ENCODE measurements around the gene E2F3. TPM values are rescaled to one million over a fixed set of nuclear protein-coding genes. Genes with fewer than 3 reads are reported as not detected.
"Not testable (repeated sequence)": the region's sequence is repeated elsewhere in the genome, so short reads cannot be mapped to it uniquely, and the experiment has no call there.

The E2F3 gene
- total RNA-seq, 1 donor from 2014 or later: 16.8 TPM

GRCh38 chr6:20492099-20492498, 90.4 kb downstream of the E2F3 start:
- peaks cover 20% of the 10 kb centered on the region for H3K36me3 Mint-ChIP-seq (ENCODE audit: low read depth)
- H3K9me3 Mint-ChIP-seq (ENCODE audit: low read depth): no peaks in the 10 kb centered on the region
- H3K4me3 Mint-ChIP-seq (ENCODE audit: unreplicated experiment): no peak overlapping the region
- no peak overlapping the region for H3K27ac Mint-ChIP-seq (ENCODE audit: unreplicated experiment)
- no peak for TF ChIP-seq CTCF (IDR thresholded peaks at IDR 0.05)
- no peak for DNase-seq (ENCODE audit: low spot score)
- no peaks in the 10 kb centered on the region for H3K27me3 Mint-ChIP-seq (ENCODE audit: low read depth)
- H3K4me1 Mint-ChIP-seq (ENCODE audit: low read depth): no peaks in the 10 kb centered on the region

- H3K4me1 Mint-ChIP-seq (ENCODE audit: low read depth): peaks cover 15% of the 10 kb centered on the region
- H3K36me3 Mint-ChIP-seq (ENCODE audit: low read depth): no peaks in the 10 kb centered on the region
- no peak overlapping the region for H3K27ac Mint-ChIP-seq (ENCODE audit: unreplicated experiment)
- no peaks in the 10 kb centered on the region for H3K27me3 Mint-ChIP-seq (ENCODE audit: low read depth)
- no peak for DNase-seq (ENCODE audit: low spot score)
- H3K4me3 Mint-ChIP-seq (ENCODE audit: unreplicated experiment): no peak overlapping the region
- peaks cover 6% of the 10 kb centered on the region for H3K9me3 Mint-ChIP-seq (ENCODE audit: low read depth)
- no peak for TF ChIP-seq CTCF (IDR thresholded peaks at IDR 0.05)
Measured at GRCh38 chr6:20497216-20498040, 95.7 kb downstream of the E2F3 start.

GRCh38 chr6:20498041-20498385, 96.3 kb downstream of the E2F3 start:
- H3K27ac Mint-ChIP-seq (ENCODE audit: unreplicated experiment): no peak overlapping the region
- TF ChIP-seq CTCF (IDR thresholded peaks at IDR 0.05): no peak
- H3K4me3 Mint-ChIP-seq (ENCODE audit: unreplicated experiment): no peak overlapping the region
- peaks cover 15% of the 10 kb centered on the region for H3K4me1 Mint-ChIP-seq (ENCODE audit: low read depth)
- H3K27me3 Mint-ChIP-seq (ENCODE audit: low read depth): no peaks in the 10 kb centered on the region
- DNase-seq (ENCODE audit: low spot score): no peak
- no peaks in the 10 kb centered on the region for H3K36me3 Mint-ChIP-seq (ENCODE audit: low read depth)
- H3K9me3 Mint-ChIP-seq (ENCODE audit: low read depth): peaks cover 11% of the 10 kb centered on the region

- Mint-ChIP-seq H3K9me3 (ENCODE audit: low read depth) (peaks cover 2% of the 10 kb centered on the region), H3K4me3 (ENCODE audit: unreplicated experiment) (no peak overlapping the region), H3K36me3 (ENCODE audit: low read depth) (no peaks in the 10 kb centered on the region), H3K27me3 (ENCODE audit: low read depth) (no peaks in the 10 kb centered on the region), H3K27ac (ENCODE audit: unreplicated experiment) (no peak overlapping the region), H3K4me1 (ENCODE audit: low read depth) (peaks cover 3% of the 10 kb centered on the region)
- TF ChIP-seq CTCF (IDR thresholded peaks at IDR 0.05): no peak
- DNase-seq (ENCODE audit: low spot score): no peak
Measured at GRCh38 chr6:20509212-20509611, 107.5 kb downstream of the E2F3 start.

GRCh38 chr6:20511852-20512251, 110.2 kb downstream of the E2F3 start:
- H3K27ac Mint-ChIP-seq (ENCODE audit: unreplicated experiment): no peak overlapping the region
- DNase-seq (ENCODE audit: low spot score): no peak
- no peak overlapping the region for H3K4me3 Mint-ChIP-seq (ENCODE audit: unreplicated experiment)
- TF ChIP-seq CTCF (IDR thresholded peaks at IDR 0.05): no peak
- H3K9me3 Mint-ChIP-seq (ENCODE audit: low read depth): no peaks in the 10 kb centered on the region
- H3K4me1 Mint-ChIP-seq (ENCODE audit: low read depth): peaks cover 3% of the 10 kb centered on the region
- H3K36me3 Mint-ChIP-seq (ENCODE audit: low read depth): no peaks in the 10 kb centered on the region
- H3K27me3 Mint-ChIP-seq (ENCODE audit: low read depth): no peaks in the 10 kb centered on the region

GRCh38 chr6:20525208-20525607, 123.5 kb downstream of the E2F3 start:
- not testable (repeated sequence) for H3K36me3 Mint-ChIP-seq (ENCODE audit: low read depth); H3K27ac Mint-ChIP-seq (ENCODE audit: unreplicated experiment); H3K27me3 Mint-ChIP-seq (ENCODE audit: low read depth); H3K9me3 Mint-ChIP-seq (ENCODE audit: low read depth); DNase-seq (ENCODE audit: low spot score); H3K4me3 Mint-ChIP-seq (ENCODE audit: unreplicated experiment)
- peaks cover 11% of the 10 kb centered on the region for H3K4me1 Mint-ChIP-seq (ENCODE audit: low read depth)

Data from chondrocyte (in vitro differentiated cells).